ENCODE measurements around the gene RAB15.

DNA sequence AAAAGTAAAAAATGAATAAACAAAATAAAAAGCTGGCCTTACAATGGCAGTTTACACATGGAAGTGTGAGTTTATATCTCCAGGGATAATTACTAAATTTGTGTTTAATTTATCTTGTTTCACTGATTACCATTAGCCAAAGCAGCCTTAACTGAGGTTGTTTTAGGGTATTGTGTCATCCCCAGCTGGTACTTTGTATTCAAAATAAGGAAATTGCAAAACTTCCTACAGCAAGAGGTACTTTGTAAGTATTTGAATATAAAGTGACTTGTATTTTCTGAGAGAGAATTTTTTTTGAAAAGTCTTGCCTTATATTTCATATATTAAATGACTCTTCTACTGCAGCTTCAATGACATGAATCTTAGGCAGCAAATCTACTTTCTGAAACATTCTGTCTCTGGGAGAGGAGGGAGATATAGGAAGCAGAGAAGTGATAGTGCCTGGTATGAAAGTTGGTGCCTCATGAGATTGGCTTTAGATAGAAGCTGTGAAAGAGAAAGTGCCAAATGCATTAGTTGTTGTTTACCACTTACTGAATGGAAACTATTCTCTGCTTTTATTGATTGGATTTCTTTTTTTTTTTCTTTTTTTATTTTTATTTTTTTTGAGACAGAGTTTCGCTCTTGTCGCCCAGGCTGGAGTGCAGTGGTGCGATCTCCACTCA is 21.3 kb upstream of the RAB15 start:
- no peak for TF ChIP-seq TEAD4 (IDR thresholded peaks at IDR 0.05; ENCODE audit: low read depth, low read length)
- TF ChIP-seq CTCF (IDR thresholded peaks at IDR 0.05; ENCODE audit: control extremely low read depth in 1 of 3, insufficient read depth in 1 of 3, low read depth in 1 of 3, low read length in 3 of 3), result no peak
- TF ChIP-seq POLR2A (IDR thresholded peaks at IDR 0.05; ENCODE audit: control extremely low read depth in 1 of 2, low read depth in 2 of 2, low read length in 2 of 2), result no peak
- TF ChIP-seq EP300 (IDR thresholded peaks at IDR 0.05; ENCODE audit: borderline replicate concordance in 1 of 2, low read depth in 2 of 2, low read length in 2 of 2), result no peak
- TF ChIP-seq JUN (IDR thresholded peaks at IDR 0.05; ENCODE audit: low read depth, low read length), result no peak
- no peak for TF ChIP-seq SIN3A (conservative IDR thresholded peaks at IDR 0.05 in 1 of 2, IDR thresholded peaks at IDR 0.05 in 1 of 2; ENCODE audit: low read depth in 1 of 2, low read length in 2 of 2)
- no peak for TF ChIP-seq EZH2 (IDR thresholded peaks at IDR 0.05; ENCODE audit: low read depth, low read length, severe bottlenecking)
- no peak for TF ChIP-seq ATF3 (IDR thresholded peaks at IDR 0.05; ENCODE audit: insufficient read depth, low read depth, low read length)
- no peak for TF ChIP-seq BRCA1 (IDR thresholded peaks at IDR 0.05; ENCODE audit: low read depth, low read length)

Data from H1 (cell line).